PC-9 (cell line): Measurements from ENCODE around the gene C2CD5. TPM values are rescaled to one million over a fixed set of nuclear protein-coding genes. Genes with fewer than 3 reads are reported as not detected.
"Not testable (repeated sequence)": the region's sequence is repeated elsewhere in the genome, so short reads cannot be mapped to it uniquely, and the experiment has no call there.

ENCODE experiments used
- BruUV-seq: library from RNA; stranded (reverse); fragments of 400-500 nt; replicated peaks from 2 replicates; lab custom pipeline; 2021; lab: Mats Ljungman, UMichigan
- CTCF ChIA-PET: fragments of 300-600 bp; sonication (Branson Sonifier 250); formaldehyde crosslinking; loops from one replicate; lab custom pipeline; 2022; ENCODE audit warnings: antibody characterized with exemption; lab: Charles Lee
- POLR2A ChIA-PET: fragments of 300-600 bp; sonication (Branson Sonifier 250); formaldehyde crosslinking; loops from one replicate; lab custom pipeline; 2022; ENCODE audit warnings: antibody characterized with exemption; ENCODE audit not compliant: unreplicated experiment; lab: Charles Lee
- DNase-seq, 2 experiments: peaks; one replicate each; pipeline versions ENCODE4 v3.0.0 to v3.0.0-alpha.2; 2015 to 2022; ENCODE audit warnings: mixed read lengths in 1 of 2
- H2AFZ ChIP-seq: fragments of 200-600 bp; sonication (generic); 2 replicates; pipeline ENCODE4 v1.8.1; 2017; ENCODE audit warnings: antibody characterized with exemption
- H3F3A ChIP-seq: fragments of 200-600 bp; sonication (generic); 2 replicates; pipeline ENCODE4 v1.8.1; 2017; ENCODE audit warnings: antibody characterized with exemption, mild to moderate bottlenecking, low read depth; ENCODE audit not compliant: insufficient read depth
- H3K27ac ChIP-seq: fragments of 200-600 bp; sonication (generic); 2 replicates; pipeline ENCODE4 v1.6.1; 2016; ENCODE audit warnings: mixed run types
- H3K27me3 ChIP-seq: fragments of 200-600 bp; sonication (generic); 2 replicates; pipeline ENCODE4 v1.6.1; 2016; ENCODE audit warnings: low read depth, mixed run types; ENCODE audit not compliant: insufficient read depth
- H3K36me3 ChIP-seq: fragments of 200-600 bp; sonication (generic); 2 replicates; pipeline ENCODE4 v1.6.1; 2016; ENCODE audit warnings: low read depth, mixed run types
- H3K4me1 ChIP-seq: fragments of 200-600 bp; sonication (generic); replicated peaks from 2 replicates; pipeline ENCODE4 v1.6.1; 2016; ENCODE audit warnings: mixed run types; ENCODE audit not compliant: insufficient read depth
- H3K4me2 ChIP-seq: fragments of 200-600 bp; sonication (generic); 2 replicates; pipeline ENCODE4 v1.6.1; 2017; ENCODE audit warnings: mixed run types
- H3K4me3 ChIP-seq: fragments of 200-600 bp; sonication (generic); 2 replicates; pipeline ENCODE4 v1.6.1; 2016; ENCODE audit warnings: mixed run types
- H3K79me2 ChIP-seq: fragments of 200-600 bp; sonication (generic); 2 replicates; pipeline ENCODE4 v1.6.1; 2017; ENCODE audit warnings: low read depth, mixed run types
- H3K9me2 ChIP-seq: fragments of 200-600 bp; sonication (generic); 2 replicates; pipeline ENCODE4 v1.8.1; 2017; ENCODE audit warnings: mild to moderate bottlenecking; ENCODE audit not compliant: insufficient read depth
- H3K9me3 ChIP-seq: fragments of 200-600 bp; sonication (generic); 2 replicates; pipeline ENCODE4 v1.8.1; 2016; ENCODE audit warnings: low read depth; ENCODE audit not compliant: insufficient read depth
- H4K20me1 ChIP-seq: fragments of 200-600 bp; sonication (generic); 2 replicates; pipeline ENCODE4 v1.8.1; 2017; ENCODE audit not compliant: insufficient read depth
- CTCF ChIP-seq: fragments of 200-600 bp; sonication (generic); conservative IDR thresholded peaks from 2 replicates; pipeline ENCODE4 v1.6.1; 2017; ENCODE audit warnings: mixed run types, antibody characterized with exemption, mild to moderate bottlenecking, moderate library complexity
- EZH2 ChIP-seq: fragments of 200-600 bp; sonication (generic); IDR thresholded peaks from 2 replicates; pipeline ENCODE4 v1.8.0; 2017; ENCODE audit warnings: antibody characterized with exemption, low read depth
- intact Hi-C: fragments of 100-400 bp; cut with micrococcal nuclease; formaldehyde crosslinking; loops from one replicate; pipeline ENCODE4 v1.10.0; 2022; ENCODE audit not compliant: unreplicated experiment
- total RNA-seq: library from RNA; stranded (reverse); gene quantifications from 2 replicates; pipeline ENCODE4 v1.2.3, GENCODE V29; 2021

Gene C2CD5
- total RNA-seq, 1 experiment from 2014 or later: 28.6 TPM

DNA sequence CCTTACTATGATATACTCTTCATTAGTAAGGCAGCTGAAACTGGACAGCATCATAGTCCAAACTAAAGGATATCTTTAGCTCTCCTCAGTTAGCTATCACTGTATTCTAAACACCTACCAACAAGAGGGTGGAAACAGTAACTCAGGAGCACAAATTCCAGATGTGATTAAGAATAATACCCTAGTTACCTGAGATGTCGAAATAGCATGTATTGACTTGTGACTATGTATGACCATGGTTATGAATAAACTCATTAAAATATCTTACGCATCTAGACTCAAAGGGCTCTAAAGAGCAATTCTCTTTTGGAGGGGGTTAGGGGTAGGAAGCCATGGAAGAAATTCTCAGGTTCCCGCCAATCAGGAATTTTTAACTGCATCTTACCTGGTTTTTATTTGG lies 90.8 kb downstream of the C2CD5 start:
- Histone ChIP-seq H3K36me3 (no peaks in the 10 kb centered on the region), H3F3A (no peaks in the 10 kb centered on the region), H3K27me3 (no peaks in the 10 kb centered on the region), H3K9me2 (no peaks in the 10 kb centered on the region), H2AFZ (no peak overlapping the region), H3K27ac (no peak overlapping the region), H3K4me1 (no peaks in the 10 kb centered on the region), H3K4me3 (no peak overlapping the region), H3K9me3 (no peaks in the 10 kb centered on the region), H3K79me2 (no peaks in the 10 kb centered on the region), H3K4me2 (no peak overlapping the region), H4K20me1 (no peaks in the 10 kb centered on the region)
- TF ChIP-seq EZH2 (no peak), CTCF (no peak)
- CTCF ChIA-PET: no interaction called here
- POLR2A ChIA-PET: no interaction called here
- DNase-seq: no peak
- BruUV-seq: no TSS peak
- intact Hi-C loops: no loop called here

GRCh38 chr12:22447223-22447622 lies 97.1 kb downstream of the C2CD5 start:
- no peak overlapping the region for H2AFZ ChIP-seq
- POLR2A ChIA-PET: no interaction called here

DNA sequence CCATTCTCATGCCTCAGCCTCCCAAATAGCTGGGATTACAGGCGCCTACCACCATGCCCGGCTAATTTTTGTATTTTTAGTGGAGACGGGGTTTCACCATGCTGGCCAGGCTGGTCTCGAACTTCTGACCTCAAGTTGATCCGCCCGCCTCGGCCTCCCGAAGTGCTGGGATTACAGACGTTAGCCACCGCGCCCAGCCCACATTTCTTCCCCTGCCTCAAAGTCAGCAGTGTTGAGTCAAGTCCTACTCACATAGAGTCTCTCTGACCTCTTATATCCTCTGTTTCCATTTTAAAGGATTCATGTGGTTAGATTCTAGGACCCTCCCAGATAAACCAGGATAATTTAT lies 100.1 kb downstream of the C2CD5 start:
- DNase-seq, H3K36me3 ChIP-seq, H2AFZ ChIP-seq, H3K4me1 ChIP-seq, intact Hi-C loops, H3K9me2 ChIP-seq, H3K27me3 ChIP-seq, H3K4me3 ChIP-seq, H3K4me2 ChIP-seq, BruUV-seq, H3K79me2 ChIP-seq, H4K20me1 ChIP-seq, H3K27ac ChIP-seq, POLR2A ChIA-PET, H3F3A ChIP-seq: not testable (repeated sequence)
- peaks cover 10% of the 10 kb centered on the region; the same call in 1 of the 2 replicates for H3K9me3 ChIP-seq
- CTCF ChIA-PET: interaction anchor here (1.8 kb wide), 1 partner anchor 109 kb away, joined by 20 read pairs; no protein-coding TSS in a partner anchor

More at GRCh38 chr12:22447223-22447622, 97.1 kb downstream of the C2CD5 start:
- no peaks in the 10 kb centered on the region for H4K20me1 ChIP-seq
- no TSS peak for BruUV-seq
- H3K9me3 ChIP-seq: no peaks in the 10 kb centered on the region
- no peaks in the 10 kb centered on the region for H3K79me2 ChIP-seq
- H3K4me1 ChIP-seq: no peaks in the 10 kb centered on the region; the same call in 1 of the 2 replicates
- H3F3A ChIP-seq: no peaks in the 10 kb centered on the region
- no peak for DNase-seq
- H3K4me2 ChIP-seq: no peak overlapping the region
- H3K4me3 ChIP-seq: no peak overlapping the region
- no peak overlapping the region for H3K27ac ChIP-seq
- intact Hi-C loops: no loop called here
- CTCF ChIA-PET: interaction anchor here (0.9 kb wide), 1 partner anchor 12 kb away, joined by 3 read pairs; no protein-coding TSS in a partner anchor
- H3K27me3 ChIP-seq: no peaks in the 10 kb centered on the region
- H3K9me2 ChIP-seq: no peaks in the 10 kb centered on the region
- no peaks in the 10 kb centered on the region for H3K36me3 ChIP-seq
- TF ChIP-seq CTCF (no peak), EZH2 (no peak)
